CD4-positive, alpha-beta T cell (primary cell): ENCODE results near the gene GRM8. TPM values are rescaled to one million over a fixed set of nuclear protein-coding genes. Genes with fewer than 3 reads are reported as not detected.
A peak's percentile ranks its signal among the peaks of the same experiment; 100 is the strongest.

Experiments used
- ATAC-seq: fragments of 200-7000 bp; cut with Tn5 transposase; one replicate; pipeline ENCODE4 v1.10.0; 2022; ENCODE audit warnings: mild to moderate bottlenecking; ENCODE audit not compliant: poor library complexity
- CTCF ChIA-PET: fragments of 350-600 bp; sonication (Branson Sonifier 250); formaldehyde crosslinking; loops from one replicate; lab custom pipeline; 2021; ENCODE audit warnings: antibody characterized with exemption, inconsistent platforms; lab: Charles Lee
- POLR2A ChIA-PET: fragments of 350-600 bp; sonication (Branson Sonifier 250); formaldehyde crosslinking; loops from one replicate; lab custom pipeline; 2021; ENCODE audit warnings: antibody characterized with exemption, inconsistent platforms; lab: Charles Lee
- DNase-seq, 14 experiments: peaks; one replicate each; pipeline ENCODE4 v3.0.0-alpha.2; 2013 to 2020; ENCODE audit warnings: mixed read lengths in 2 of 14
- H3K27ac ChIP-seq, 2 donors: one replicate each; pipeline versions ENCODE4 v1.5.1 to v1.7.0; 2013; ENCODE audit warnings: low read length in 2 of 2, low read depth in 1 of 2, mild to moderate bottlenecking in 1 of 2
- H3K27me3 ChIP-seq, 2 experiments: 1 replicate in 1 of 2; 2 replicates in 1 of 2; pipeline versions ENCODE4 v1.6.1 to v1.7.0; 2013; ENCODE audit warnings: low read length in 2 of 2, control low read depth in 1 of 2, mild to moderate bottlenecking in 1 of 2, moderate library complexity in 1 of 2; ENCODE audit not compliant: insufficient read depth in 2 of 2, control insufficient read depth in 1 of 2
- H3K36me3 ChIP-seq: one replicate; pipeline ENCODE4 v1.6.1; 2013; ENCODE audit warnings: low read length, control low read depth; ENCODE audit not compliant: insufficient read depth
- H3K4me1 ChIP-seq: one replicate; pipeline ENCODE4 v1.6.1; 2013; ENCODE audit warnings: low read length, control low read depth; ENCODE audit not compliant: insufficient read depth
- H3K4me3 ChIP-seq: one replicate; pipeline ENCODE4 v1.5.1; 2013; ENCODE audit warnings: mild to moderate bottlenecking, low read length, moderate library complexity
- H3K9me3 ChIP-seq, 2 experiments: 1 replicate in 1 of 2; 2 replicates in 1 of 2; pipeline versions ENCODE4 v1.6.1 to v1.7.0; 2013; ENCODE audit warnings: low read length in 2 of 2, mild to moderate bottlenecking in 2 of 2, control low read depth in 1 of 2, moderate library complexity in 1 of 2; ENCODE audit not compliant: control insufficient read depth in 1 of 2, insufficient read depth in 1 of 2
- H3K27ac Mint-ChIP-seq: one replicate; pipeline ENCODE4 v1.8.0; 2020; ENCODE audit warnings: mixed read lengths
- H3K27me3 Mint-ChIP-seq: one replicate; pipeline ENCODE4 v1.8.0; 2021; ENCODE audit warnings: mixed read lengths
- H3K36me3 Mint-ChIP-seq: one replicate; pipeline ENCODE4 v1.8.0; 2021; ENCODE audit warnings: low read depth, mixed read lengths
- H3K4me1 Mint-ChIP-seq: one replicate; pipeline ENCODE4 v1.8.0; 2021; ENCODE audit warnings: low read depth, mixed read lengths
- H3K4me3 Mint-ChIP-seq: one replicate; pipeline ENCODE4 v1.8.0; 2020; ENCODE audit warnings: mild to moderate bottlenecking, mixed read lengths
- H3K9me3 Mint-ChIP-seq: one replicate; pipeline ENCODE4 v1.8.0; 2020; ENCODE audit warnings: mixed read lengths
- intact Hi-C, 2 experiments: fragments of 100-400 bp; cut with DNase I in 1 of 2; cut with micrococcal nuclease in 1 of 2; formaldehyde crosslinking; loops; one replicate each; pipeline versions ENCODE4 v1.15.1 to v1.9.0; 2023 to 2025; cut with DNase I, micrococcal nuclease
- total RNA-seq, 174 experiments: library from RNA in 2 of 174; stranded (reverse) in 2 of 174; gene quantifications; one replicate each; pipeline ENCODE4 v1.2.3 and lab custom pipeline; 2021 to 2026
- TF ChIP-seq, protein P1 (sequence below): fragments of 200-600 bp; IDR thresholded peaks from one replicate; pipeline ENCODE4 v1.8.0; 2022; ENCODE audit warnings: antibody characterized with exemption, mild to moderate bottlenecking

The GRM8 gene
- total RNA-seq, 2 experiments from 2014 or later, result not detected

DNA sequence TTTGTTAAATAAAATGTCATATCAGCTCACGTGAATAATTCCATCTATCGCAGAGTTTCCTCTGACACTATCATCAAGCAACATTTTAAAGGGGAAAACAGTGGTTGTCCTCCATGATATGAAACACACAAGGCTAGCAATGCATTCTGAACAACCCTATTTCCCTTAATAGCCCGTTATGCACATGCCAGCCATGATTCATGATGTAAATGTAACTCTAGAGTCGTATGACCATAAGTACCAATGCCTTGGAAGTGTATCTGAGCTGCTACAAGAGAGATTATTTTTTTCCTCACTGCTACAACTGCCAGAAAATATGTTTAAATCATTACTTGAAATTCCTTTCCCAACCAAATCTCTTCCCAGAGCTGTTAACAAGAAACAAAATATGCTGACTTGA lies 159.4 kb downstream of the GRM8 start:
- Histone ChIP-seq H3K9me3 (no peaks in the 10 kb centered on the region), H3K27ac (no peak overlapping the region), H3K36me3 (no peaks in the 10 kb centered on the region), H3K4me3 (no peak overlapping the region), H3K4me1 (no peaks in the 10 kb centered on the region), H3K27me3 (no peaks in the 10 kb centered on the region)
- H3K9me3 Mint-ChIP-seq, result no peaks in the 10 kb centered on the region
- peaks cover 21% of the 10 kb centered on the region for H3K27me3 Mint-ChIP-seq
- intact Hi-C loops, result no loop called here
- H3K4me3 Mint-ChIP-seq, result no peak overlapping the region
- ChIA-PET POLR2A (no interaction called here), CTCF (no interaction called here)
- H3K4me1 Mint-ChIP-seq, result no peaks in the 10 kb centered on the region
- no peak overlapping the region for H3K27ac Mint-ChIP-seq
- ATAC-seq (no peak), DNase-seq (no peak)
- TF ChIP-seq, protein P1, sequence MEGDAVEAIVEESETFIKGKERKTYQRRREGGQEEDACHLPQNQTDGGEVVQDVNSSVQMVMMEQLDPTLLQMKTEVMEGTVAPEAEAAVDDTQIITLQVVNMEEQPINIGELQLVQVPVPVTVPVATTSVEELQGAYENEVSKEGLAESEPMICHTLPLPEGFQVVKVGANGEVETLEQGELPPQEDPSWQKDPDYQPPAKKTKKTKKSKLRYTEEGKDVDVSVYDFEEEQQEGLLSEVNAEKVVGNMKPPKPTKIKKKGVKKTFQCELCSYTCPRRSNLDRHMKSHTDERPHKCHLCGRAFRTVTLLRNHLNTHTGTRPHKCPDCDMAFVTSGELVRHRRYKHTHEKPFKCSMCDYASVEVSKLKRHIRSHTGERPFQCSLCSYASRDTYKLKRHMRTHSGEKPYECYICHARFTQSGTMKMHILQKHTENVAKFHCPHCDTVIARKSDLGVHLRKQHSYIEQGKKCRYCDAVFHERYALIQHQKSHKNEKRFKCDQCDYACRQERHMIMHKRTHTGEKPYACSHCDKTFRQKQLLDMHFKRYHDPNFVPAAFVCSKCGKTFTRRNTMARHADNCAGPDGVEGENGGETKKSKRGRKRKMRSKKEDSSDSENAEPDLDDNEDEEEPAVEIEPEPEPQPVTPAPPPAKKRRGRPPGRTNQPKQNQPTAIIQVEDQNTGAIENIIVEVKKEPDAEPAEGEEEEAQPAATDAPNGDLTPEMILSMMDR, result no peak
- no peaks in the 10 kb centered on the region for H3K36me3 Mint-ChIP-seq

DNA sequence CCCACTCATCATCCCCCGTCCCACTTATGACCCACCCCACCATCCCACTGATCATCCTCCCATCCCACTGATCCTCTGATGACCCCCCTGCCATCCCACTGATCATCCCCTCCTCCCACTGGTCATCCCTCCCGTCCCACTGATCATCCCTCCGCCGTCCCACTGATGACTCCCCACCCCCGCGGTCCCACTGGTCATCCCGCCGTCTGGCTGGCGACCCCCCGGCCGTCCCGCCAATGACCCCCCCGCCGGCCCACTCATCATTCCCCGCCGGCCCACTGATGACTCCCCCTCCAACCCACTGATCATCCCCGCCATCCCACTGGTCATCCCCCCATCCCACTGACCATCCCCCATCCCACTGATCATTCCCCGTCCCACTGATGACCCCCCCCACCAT lies 161.1 kb downstream of the GRM8 start:
- ATAC-seq, result no peak
- Histone ChIP-seq H3K4me3 (no peak overlapping the region), H3K4me1 (no peaks in the 10 kb centered on the region), H3K9me3 (no peaks in the 10 kb centered on the region), H3K27ac (no peak overlapping the region), H3K27me3 (no peaks in the 10 kb centered on the region), H3K36me3 (no peaks in the 10 kb centered on the region)
- DNase-seq, result peak in 1 of 14 experiments; percentile 4
- H3K9me3 Mint-ChIP-seq, result no peaks in the 10 kb centered on the region
- H3K27ac Mint-ChIP-seq, result no peak overlapping the region
- no peaks in the 10 kb centered on the region for H3K4me1 Mint-ChIP-seq
- H3K27me3 Mint-ChIP-seq, result peaks cover 21% of the 10 kb centered on the region
- no peaks in the 10 kb centered on the region for H3K36me3 Mint-ChIP-seq
- H3K4me3 Mint-ChIP-seq, result no peak overlapping the region
- CTCF ChIA-PET, result no interaction called here
- POLR2A ChIA-PET, result no interaction called here
- TF ChIP-seq, protein P1, result no peak
- intact Hi-C loops, result no loop called here

DNA sequence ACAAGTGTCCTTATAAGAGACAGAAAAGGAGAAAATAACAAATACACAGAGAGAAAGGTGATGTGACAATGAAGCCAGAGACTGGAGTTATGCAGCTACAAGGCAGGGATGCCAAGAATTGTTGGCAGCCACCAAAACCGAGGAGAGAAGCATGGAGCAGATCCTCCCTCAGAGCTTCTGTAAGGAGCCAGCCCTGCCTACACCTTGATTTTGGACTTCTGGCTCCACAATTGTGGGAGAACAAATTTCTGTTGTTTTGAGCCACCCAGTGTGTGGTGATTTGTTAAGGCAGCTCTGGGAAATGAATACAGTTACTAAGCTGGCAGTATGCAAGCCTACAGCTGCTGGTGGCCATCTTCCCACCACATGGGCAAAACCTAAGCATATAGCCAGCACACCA lies 163.6 kb downstream of the GRM8 start:
- Mint-ChIP-seq H3K4me1 (no peaks in the 10 kb centered on the region), H3K27me3 (peaks cover 12% of the 10 kb centered on the region), H3K27ac (no peak overlapping the region), H3K36me3 (no peaks in the 10 kb centered on the region), H3K9me3 (peaks cover 2% of the 10 kb centered on the region), H3K4me3 (no peak overlapping the region)
- H3K27me3 ChIP-seq, result no peaks in the 10 kb centered on the region
- H3K27ac ChIP-seq, result no peak overlapping the region
- no peaks in the 10 kb centered on the region for H3K4me1 ChIP-seq
- no peaks in the 10 kb centered on the region for H3K36me3 ChIP-seq
- DNase-seq, result no peak
- TF ChIP-seq, protein P1, result no peak
- H3K4me3 ChIP-seq, result no peak overlapping the region
- intact Hi-C loops, result no loop called here
- no peaks in the 10 kb centered on the region for H3K9me3 ChIP-seq
- POLR2A ChIA-PET, result no interaction called here
- CTCF ChIA-PET, result no interaction called here
- ATAC-seq, result no peak
